ENCODE data around the gene DMBT1.

Gene DMBT1

DNA sequence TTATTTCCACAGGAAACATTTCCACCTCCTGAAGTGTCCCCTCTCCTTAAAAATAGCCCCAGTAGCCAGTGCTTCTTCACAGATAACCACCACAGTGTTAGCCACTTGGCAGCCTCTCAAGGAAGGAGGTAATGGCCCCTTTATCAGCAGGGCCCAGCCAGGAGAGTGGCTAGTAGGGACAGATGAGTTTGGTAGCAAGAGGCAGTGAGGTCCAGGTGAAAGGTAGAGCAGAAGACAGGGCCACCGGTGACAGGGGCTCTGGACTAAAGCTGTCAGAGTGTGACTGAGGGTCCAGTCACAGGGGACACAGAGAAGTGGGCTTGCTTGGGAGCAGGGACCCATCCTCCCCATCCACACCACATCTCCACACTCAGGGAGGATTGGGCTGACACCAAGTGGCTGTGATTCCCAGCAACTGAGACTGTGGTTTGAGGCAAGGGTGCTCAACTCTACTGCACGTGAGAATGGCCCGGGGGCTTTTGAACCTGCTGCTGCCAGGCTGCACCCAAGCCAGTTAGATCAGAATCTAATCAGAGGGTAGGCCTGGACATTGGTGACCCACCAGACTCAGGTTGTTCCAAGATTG, 86.9 kb downstream of the DMBT1 start:
- DNase-seq (ENCODE audit: low read depth) = no peak

DNA sequence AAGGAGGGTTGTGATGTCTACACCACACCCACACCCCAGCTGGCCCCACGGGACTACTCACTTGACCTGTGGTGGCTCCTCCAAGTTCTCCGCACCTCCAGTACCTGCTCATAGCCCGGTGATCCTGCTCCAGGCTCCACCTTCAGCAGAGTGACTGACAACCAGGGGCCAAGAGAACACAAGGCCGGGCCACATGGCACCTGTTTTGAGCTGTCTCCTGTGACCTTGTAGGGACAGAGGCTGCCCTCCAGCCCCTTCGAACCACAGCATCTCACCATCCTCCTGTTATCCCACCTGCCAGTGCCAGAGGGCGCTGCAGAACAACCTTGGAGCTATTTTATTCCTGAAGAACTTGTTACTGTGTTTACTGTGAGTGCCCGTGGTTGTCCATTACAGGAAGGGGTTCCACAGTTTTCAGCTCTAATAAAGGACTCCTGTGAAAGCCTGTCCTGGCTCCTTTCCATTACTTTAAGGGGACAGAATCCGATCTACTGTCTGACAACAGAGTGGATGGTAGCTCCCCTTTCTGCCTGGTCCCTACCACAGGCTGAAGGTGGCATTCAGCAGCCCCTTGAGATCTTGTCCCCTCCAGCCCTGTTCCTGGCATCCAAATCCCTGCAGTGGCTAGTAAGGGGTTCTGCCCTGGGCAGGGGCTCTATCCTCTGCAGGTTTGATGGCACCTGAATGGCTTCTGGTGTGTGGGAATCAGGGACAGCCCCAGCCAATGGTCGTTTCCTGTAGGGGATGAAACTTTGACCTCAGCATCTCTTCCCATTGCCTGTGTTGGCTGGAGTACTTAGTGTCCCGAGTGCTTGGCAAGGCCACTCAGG, 88.3 kb downstream of the DMBT1 start:
- DNase-seq (ENCODE audit: low read depth) = no peak

DNA sequence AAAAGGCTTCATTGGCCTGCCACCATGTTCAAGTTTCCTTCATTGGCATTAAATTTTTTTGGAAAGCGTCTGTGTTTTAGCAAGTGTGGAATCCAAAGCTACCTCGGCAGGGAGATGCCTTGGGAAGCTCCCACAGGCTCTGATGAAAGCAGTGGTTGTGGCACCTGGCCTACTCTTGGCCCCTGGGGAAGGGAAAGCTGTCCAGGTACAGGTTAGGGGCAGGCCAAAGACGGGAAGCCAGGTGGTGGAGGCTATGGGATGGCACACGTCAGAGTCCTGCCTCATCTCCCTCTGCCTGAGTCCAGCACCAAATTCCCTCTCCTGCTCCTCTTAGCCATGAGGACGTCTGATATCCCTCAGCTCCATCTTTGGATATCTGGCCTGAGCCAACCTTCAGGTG, 89.3 kb downstream of the DMBT1 start:
- DNase-seq (ENCODE audit: low read depth) = no peak

- no peak for DNase-seq (ENCODE audit: low read depth)
Observed at GRCh38 chr10:122650331-122650730, 89.8 kb downstream of the DMBT1 start.

GRCh38 chr10:122655524-122656307, 95.2 kb downstream of the DMBT1 start:
- no peak for DNase-seq (ENCODE audit: low read depth)

- no peak for DNase-seq (ENCODE audit: low read depth)
Observed at GRCh38 chr10:122656308-122656705, 95.8 kb downstream of the DMBT1 start.

- no peak for DNase-seq (ENCODE audit: low read depth)
Observed at GRCh38 chr10:122656741-122657140, 96.2 kb downstream of the DMBT1 start.

DNA sequence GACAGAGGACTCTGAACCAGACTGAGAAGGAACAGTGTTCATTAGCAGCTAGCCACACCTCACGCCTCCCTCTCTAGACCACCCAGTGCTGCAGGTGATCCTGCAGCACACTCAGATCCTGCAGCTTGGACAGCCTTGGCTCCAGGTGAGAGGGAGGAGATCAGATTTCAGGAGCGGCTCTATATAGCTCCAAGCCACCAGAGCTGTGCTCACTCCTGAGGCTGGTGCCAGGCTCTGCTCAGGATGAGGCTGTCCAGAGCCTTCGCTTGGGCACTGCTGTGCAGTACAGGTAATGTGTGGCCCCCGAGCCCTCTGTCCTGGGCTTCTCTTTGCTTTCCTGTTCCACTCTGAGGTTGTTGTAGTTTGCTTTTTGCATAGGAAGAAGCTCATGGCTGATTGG, 96.7 kb downstream of the DMBT1 start:
- DNase-seq (ENCODE audit: low read depth) = no peak

DNA sequence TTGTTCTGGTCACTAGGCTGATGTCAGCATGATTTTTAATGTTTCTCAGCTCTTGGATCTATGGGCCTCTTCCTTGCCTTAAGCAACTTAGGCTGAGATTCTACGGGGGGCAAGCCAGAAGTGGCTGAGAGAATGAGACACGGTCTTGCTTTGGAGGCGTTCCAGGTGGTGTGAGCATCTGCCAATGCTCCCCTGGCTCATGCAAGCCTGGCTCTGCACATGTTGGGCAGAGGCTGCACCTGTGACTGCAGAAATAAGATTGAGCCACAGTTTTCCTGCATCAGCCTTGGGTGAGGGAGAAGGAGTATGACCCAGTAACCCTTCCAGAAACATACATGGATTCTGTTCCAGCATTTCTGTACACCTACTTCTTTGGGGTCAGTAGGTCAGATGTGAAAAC, 97.2 kb downstream of the DMBT1 start:
- no peak for DNase-seq (ENCODE audit: low read depth)

GRCh38 chr10:122658356-122659049, 97.9 kb downstream of the DMBT1 start:
- DNase-seq (ENCODE audit: low read depth) = no peak

GRCh38 chr10:122659126-122659525, 98.6 kb downstream of the DMBT1 start:
- no peak for DNase-seq (ENCODE audit: low read depth)

GRCh38 chr10:122659651-122660050, 99.1 kb downstream of the DMBT1 start:
- no peak for DNase-seq (ENCODE audit: low read depth)

DNA sequence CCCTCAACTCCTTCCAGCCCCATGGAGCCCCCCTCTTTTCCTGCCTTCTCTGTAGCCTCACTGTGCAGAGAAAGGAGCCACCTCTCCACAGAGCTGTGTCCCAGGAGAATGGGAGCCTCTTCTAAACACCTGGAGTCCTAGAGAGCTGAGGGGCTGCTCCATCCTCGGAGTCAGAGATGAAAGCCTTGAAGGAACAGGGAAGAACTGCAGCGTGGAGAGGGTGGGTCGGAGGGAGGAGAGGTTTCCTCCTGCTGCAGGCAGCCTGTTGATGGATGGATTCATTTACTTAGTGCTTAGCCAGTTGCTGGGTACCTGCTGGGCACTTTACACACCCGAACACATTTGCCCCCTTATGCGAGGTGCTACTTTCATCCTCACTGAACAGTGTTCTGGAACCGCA, 100.1 kb downstream of the DMBT1 start:
- DNase-seq (ENCODE audit: low read depth) = no peak

GRCh38 chr10:122662231-122662630, 101.7 kb downstream of the DMBT1 start:
- no peak for DNase-seq (ENCODE audit: low read depth)

- no peak for DNase-seq (ENCODE audit: low read depth)
Observed at GRCh38 chr10:122663516-122664130, 103.1 kb downstream of the DMBT1 start.

DNA sequence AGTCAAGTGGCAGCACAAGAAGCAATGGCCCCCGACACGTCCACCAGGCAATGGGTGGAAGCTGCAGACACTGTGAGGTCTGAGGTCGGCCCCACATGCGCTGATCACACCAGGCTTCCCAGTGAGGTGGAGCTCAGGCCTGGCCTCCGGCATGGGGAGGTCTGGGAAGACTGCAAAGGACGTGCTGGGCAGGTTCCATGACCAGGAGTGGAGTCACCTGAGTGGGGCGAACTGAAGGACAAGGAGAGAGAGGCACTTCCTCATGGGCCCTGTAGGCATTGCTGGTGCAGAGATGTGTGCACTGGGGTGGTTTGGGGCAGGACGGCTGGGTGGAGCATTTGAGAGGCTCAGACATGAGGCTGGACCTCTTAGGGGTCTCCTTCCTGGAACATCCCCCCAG, 103.9 kb downstream of the DMBT1 start:
- DNase-seq (ENCODE audit: low read depth) = no peak

- no peak for DNase-seq (ENCODE audit: low read depth)
Observed at GRCh38 chr10:122665329-122665860, 104.8 kb downstream of the DMBT1 start.

DNA sequence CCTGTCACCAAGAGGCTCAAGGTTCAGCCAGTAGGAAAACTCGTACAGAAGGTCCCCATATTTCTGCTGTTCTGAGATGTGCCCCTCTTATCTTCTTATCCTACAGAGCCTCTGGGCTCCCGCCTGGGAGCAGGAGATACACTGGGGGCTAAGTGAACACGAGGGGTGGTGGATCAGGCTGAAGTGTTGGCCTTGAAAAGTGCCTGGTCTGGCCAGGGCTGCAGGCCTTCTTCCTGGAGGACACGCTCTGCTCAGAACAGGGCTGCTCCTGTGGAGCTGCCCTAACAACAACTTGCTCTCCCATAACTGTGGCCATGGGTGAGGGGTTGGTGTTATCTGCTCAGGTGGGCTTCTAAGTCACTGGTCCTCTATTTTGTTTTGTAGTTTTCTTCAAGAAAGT, 105.4 kb downstream of the DMBT1 start:
- no peak for DNase-seq (ENCODE audit: low read depth)

GRCh38 chr10:122669045-122669444, 108.5 kb downstream of the DMBT1 start:
- no peak for DNase-seq (ENCODE audit: low read depth)

- no peak for DNase-seq (ENCODE audit: low read depth)
Observed at GRCh38 chr10:122669842-122670241, 109.3 kb downstream of the DMBT1 start.

DNA sequence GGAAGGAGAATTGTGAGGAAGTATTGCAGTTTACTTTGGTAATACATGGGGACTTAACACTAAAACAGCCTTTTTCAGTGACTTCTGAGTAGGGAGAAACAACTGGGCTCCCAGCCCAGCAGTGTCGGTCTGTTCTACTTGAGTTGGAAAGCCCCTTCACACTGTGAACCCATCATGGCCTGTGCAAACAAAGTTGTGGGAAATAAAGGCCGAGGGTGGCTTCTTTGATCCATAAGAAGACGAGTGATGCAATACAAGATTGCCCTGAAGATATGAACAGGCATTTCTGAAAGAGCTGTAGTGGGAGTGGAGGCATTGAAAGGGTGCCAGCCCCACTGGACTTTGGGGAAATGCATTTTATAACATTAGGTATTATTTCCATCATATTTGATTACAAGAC, 110.8 kb downstream of the DMBT1 start:
- DNase-seq (ENCODE audit: low read depth) = no peak

DNA sequence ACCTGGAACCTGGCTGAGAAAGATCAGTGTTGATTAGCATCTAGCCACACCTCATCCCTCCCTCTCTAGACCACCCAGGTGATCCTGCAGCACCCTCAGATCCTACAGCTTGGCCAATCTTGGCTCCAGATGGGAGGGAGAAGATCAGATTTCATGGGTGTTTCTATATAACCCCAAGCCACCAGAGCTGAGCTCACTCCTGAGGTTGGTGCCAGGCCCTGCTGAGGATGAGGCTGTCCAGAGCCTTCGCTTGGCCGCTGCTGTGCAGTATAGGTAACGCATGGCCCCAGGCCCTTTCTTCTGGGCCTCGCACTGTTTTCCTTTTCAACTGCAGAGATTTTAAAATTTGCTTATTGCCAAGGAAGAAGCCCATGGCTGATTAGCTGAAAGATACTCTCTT, 112.1 kb downstream of the DMBT1 start:
- no peak for DNase-seq (ENCODE audit: low read depth)
